SK-N-MC (cell line): ENCODE data around the gene C10orf88.

Source experiments
- DNase-seq: peaks from one replicate; pipeline ENCODE4 v3.0.0-alpha.2; 2011; ENCODE audit warnings: low read depth, low spot score
- H3K27ac ChIP-seq: fragments of 200-600 bp; sonication (generic); 2 replicates; pipeline ENCODE4 v1.5.1; 2016; ENCODE audit warnings: mixed run types
- H3K36me3 ChIP-seq: fragments of 200-600 bp; sonication (generic); 2 replicates; pipeline ENCODE4 v1.6.1; 2017; ENCODE audit warnings: antibody characterized with exemption, low read length, mixed read lengths; ENCODE audit not compliant: insufficient read depth
- H3K4me3 ChIP-seq: fragments of 200-600 bp; sonication (generic); 2 replicates; pipeline ENCODE4 v1.5.1; 2016
- H3K9ac ChIP-seq: fragments of 200-600 bp; sonication (generic); 2 replicates; pipeline ENCODE4 v1.8.0; 2017; ENCODE audit warnings: mixed run types, mixed read lengths; ENCODE audit not compliant: insufficient read length
- H3K9me3 ChIP-seq: fragments of 200-600 bp; sonication (generic); 2 replicates; pipeline ENCODE4 v1.6.1; 2017; ENCODE audit warnings: low read depth, mild to moderate bottlenecking, antibody characterized with exemption, low read length, moderate library complexity, mixed read lengths
- EZH2 ChIP-seq: fragments of 200-600 bp; sonication (generic); IDR thresholded peaks from one replicate; pipeline ENCODE4 v1.6.1; 2017; ENCODE audit warnings: antibody characterized with exemption
- FOXP2 ChIP-seq: optimal IDR thresholded peaks from 2 replicates; pipeline ENCODE3; 2011; ENCODE audit warnings: mild to moderate bottlenecking, moderate library complexity; ENCODE audit not compliant: insufficient read depth; ENCODE audit errors: extremely low read length, control extremely low read depth
- POLR2AphosphoS5 ChIP-seq: IDR thresholded peaks from 2 replicates; pipeline ENCODE4 v1.6.1; 2012; ENCODE audit warnings: mild to moderate bottlenecking, low read depth, low read length, borderline replicate concordance

The C10orf88 gene

GRCh38 chr10:122992031-122992585 lies 38.1 kb upstream of the C10orf88 start:
- Histone ChIP-seq H3K9me3 (no peaks in the 10 kb centered on the region), H3K4me3 (no peak overlapping the region), H3K36me3 (peaks cover 6% of the 10 kb centered on the region; the same call in 1 of the 2 replicates), H3K27ac (no peak overlapping the region), H3K9ac (no peak overlapping the region)
- no peak for TF ChIP-seq FOXP2
- no peak for TF ChIP-seq POLR2AphosphoS5
- DNase-seq, result no peak

- Histone ChIP-seq H3K27ac (no peak overlapping the region), H3K9ac (no peak overlapping the region), H3K9me3 (no peaks in the 10 kb centered on the region), H3K4me3 (no peak overlapping the region), H3K36me3 (peaks cover 6% of the 10 kb centered on the region; the same call in 1 of the 2 replicates)
- no peak for DNase-seq
- TF ChIP-seq FOXP2 (no peak), POLR2AphosphoS5 (no peak), EZH2 (no peak)
These were observed 36.3 kb upstream of the C10orf88 start for GRCh38 chr10:122990278-122990677.

- TF ChIP-seq FOXP2 (no peak), POLR2AphosphoS5 (no peak), EZH2 (no peak)
- Histone ChIP-seq H3K4me3 (no peak overlapping the region), H3K9me3 (no peaks in the 10 kb centered on the region), H3K9ac (no peak overlapping the region), H3K36me3 (no peaks in the 10 kb centered on the region; the same call in 1 of the 2 replicates), H3K27ac (no peak overlapping the region)
- DNase-seq, result no peak
These were observed 34.5 kb upstream of the C10orf88 start for GRCh38 chr10:122988501-122988900.

GRCh38 chr10:122986335-122986734 lies 32.3 kb upstream of the C10orf88 start:
- H3K4me3 ChIP-seq, result no peak overlapping the region
- DNase-seq, result no peak

GRCh38 chr10:122984708-122985107 lies 30.7 kb upstream of the C10orf88 start:
- Histone ChIP-seq H3K9me3 (no peaks in the 10 kb centered on the region), H3K4me3 (no peak overlapping the region), H3K27ac (no peak overlapping the region), H3K36me3 (no peaks in the 10 kb centered on the region; the same call in 1 of the 2 replicates), H3K9ac (no peak overlapping the region)
- no peak for DNase-seq
- TF ChIP-seq EZH2 (no peak), POLR2AphosphoS5 (no peak), FOXP2 (no peak)

More at GRCh38 chr10:122986335-122986734, 32.3 kb upstream of the C10orf88 start:
- no peak for TF ChIP-seq EZH2
- TF ChIP-seq FOXP2, result no peak
- TF ChIP-seq POLR2AphosphoS5, result no peak
- Histone ChIP-seq H3K9me3 (no peaks in the 10 kb centered on the region), H3K36me3 (no peaks in the 10 kb centered on the region; the same call in 1 of the 2 replicates), H3K27ac (no peak overlapping the region), H3K9ac (no peak overlapping the region)

- TF ChIP-seq FOXP2 (no peak), POLR2AphosphoS5 (no peak), EZH2 (no peak)
- H3K27ac ChIP-seq, result no peak overlapping the region
- no peaks in the 10 kb centered on the region; the same call in 1 of the 2 replicates for H3K36me3 ChIP-seq
- H3K9me3 ChIP-seq, result no peaks in the 10 kb centered on the region
- H3K9ac ChIP-seq, result no peak overlapping the region
- DNase-seq, result no peak
- no peak overlapping the region for H3K4me3 ChIP-seq
These were observed 29.9 kb upstream of the C10orf88 start for GRCh38 chr10:122983898-122984297.

- TF ChIP-seq POLR2AphosphoS5 (no peak), FOXP2 (no peak), EZH2 (no peak)
- H3K9me3 ChIP-seq, result no peaks in the 10 kb centered on the region
- H3K9ac ChIP-seq, result peak overlapping the region; percentile 55
- DNase-seq, result no peak
- H3K4me3 ChIP-seq, result peak overlapping the region; percentile 79
- H3K27ac ChIP-seq, result no peak overlapping the region
- H3K36me3 ChIP-seq, result no peaks in the 10 kb centered on the region; the same call in 1 of the 2 replicates
These were observed 27.0 kb upstream of the C10orf88 start for GRCh38 chr10:122981066-122981464.

GRCh38 chr10:122980209-122981065 lies 26.4 kb upstream of the C10orf88 start, which contains the start of gene PSTK:
Gene PSTK (plus strand): TSS chr10:122980401. CDS start chr10:122980480, 79 bp downstream.
- H3K9me3 ChIP-seq, result no peaks in the 10 kb centered on the region
- peak within 1 kb of the TSS; percentile 79 for H3K4me3 ChIP-seq
- H3K9ac ChIP-seq, result peak within 1 kb of the TSS; percentile 80
- TF ChIP-seq EZH2, result no peak
- TF ChIP-seq POLR2AphosphoS5, result peak; percentile 55; the same call in 1 of the 2 replicates
- TF ChIP-seq FOXP2, result no peak
- DNase-seq, result no peak
- H3K27ac ChIP-seq, result peak within 1 kb of the TSS; percentile 74; the same call in 1 of the 2 replicates
- H3K36me3 ChIP-seq, result no peaks in the 10 kb centered on the region; the same call in 1 of the 2 replicates
